ENCODE results near the gene RNF213. TPM values are rescaled to one million over a fixed set of nuclear protein-coding genes. Genes with fewer than 3 reads are reported as not detected.
"Not testable (repeated sequence)": the region's sequence is repeated elsewhere in the genome, so short reads cannot be mapped to it uniquely, and the experiment has no call there.

The RNF213 gene
- total and polyA plus RNA-seq, 10 of the 15 experiments (the other 5 are each of a cell fraction or from before 2014, with no cell fraction given) = 18.6 to 145 (median 65.8) TPM

DNA sequence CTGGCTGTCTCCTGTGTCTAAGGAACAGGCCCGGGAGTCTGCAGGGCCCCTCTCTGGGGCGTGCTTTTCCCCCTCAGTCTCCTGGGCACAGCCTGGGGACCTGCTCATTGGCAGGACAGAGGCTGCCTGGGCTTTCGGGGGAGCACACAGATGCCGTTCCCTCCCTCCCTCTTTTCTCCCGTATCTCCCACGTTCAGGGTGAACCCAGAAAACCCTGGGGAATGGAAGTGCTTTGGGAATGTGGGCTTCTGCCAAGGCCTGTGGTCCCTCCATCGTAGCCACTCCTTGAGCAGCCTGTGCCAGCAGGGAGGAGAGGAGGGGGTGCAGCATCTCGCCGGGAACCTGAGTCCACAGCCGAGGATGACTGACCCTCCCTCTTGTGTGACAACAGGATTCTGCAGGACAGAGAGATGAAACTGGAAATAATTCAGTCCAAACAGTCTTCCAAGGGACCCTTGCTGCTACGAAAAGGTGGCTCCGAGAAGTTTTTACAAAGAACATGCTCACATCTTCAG, 52.0 kb downstream of the RNF213 start:
- CTCF ChIA-PET = no interaction called here
- H3K4me2 ChIP-seq (ENCODE audit: control insufficient read depth, insufficient read depth) = no peak overlapping the region
- RAD21 ChIA-PET (ENCODE audit: unreplicated experiment) = no interaction called here
- intact Hi-C loops (cut with micrococcal nuclease; ENCODE audit: unreplicated experiment) (no loop called here), in situ Hi-C loops (cut with MboI) (no loop called here)
- H3K4me1 ChIP-seq (ENCODE audit: control insufficient read depth, insufficient read depth, low read length) = no peaks in the 10 kb centered on the region
- peaks cover 33 to 39% of the 10 kb centered on the region in 2 experiments for H3K36me3 ChIP-seq (ENCODE audit: control insufficient read depth in 2 of 2, insufficient read depth in 2 of 2, low read length in 1 of 2)
- no TSS peak for BruUV-seq (replicated peaks)
- FAIRE-seq (no peak), ATAC-seq (no peak), DNase-seq (ENCODE audit: low read depth, low spot score) (no peak)
- POLR2A ChIA-PET = no interaction called here
- peaks cover 2% of the 10 kb centered on the region for H3K79me2 ChIP-seq (ENCODE audit: control insufficient read depth, insufficient read depth, low read length)
- 97% methylated on average over 12 of the region's 12 CpGs for WGBS (ENCODE audit: insufficient coverage, insufficient replicate concordance, low lambda C conversion rate, missing lambda C conversion rate)
- H3K9me3 ChIP-seq (replicated peaks; ENCODE audit: control insufficient read depth, insufficient read depth, low read length) = no peaks in the 10 kb centered on the region
- TF ChIP-seq POLR2A (IDR thresholded peaks at IDR 0.05; ENCODE audit: low read depth, low read length) (0 out of 2 replicates have a peak, but pooled peaks have one; percentile 21), NR2C1 (IDR thresholded peaks at IDR 0.05) (no peak), NRF1 (conservative IDR thresholded peaks at IDR 0.05; ENCODE audit: low read depth, low read length) (no peak), HDGF (IDR thresholded peaks at IDR 0.05) (no peak), ZNF24 (IDR thresholded peaks at IDR 0.05) (no peak), RAD21 (IDR thresholded peaks at IDR 0.05; ENCODE audit: insufficient read depth, low read depth, low read length) (no peak), RB1 (IDR thresholded peaks at IDR 0.05; ENCODE audit: borderline replicate concordance) (no peak)
- H4K20me1 ChIP-seq (ENCODE audit: control insufficient read depth, insufficient read depth) = no peaks in the 10 kb centered on the region; the same call in 1 of the 2 replicates
- H3K4me3 ChIP-seq = no peak overlapping the region
- H3K9ac ChIP-seq (ENCODE audit: control insufficient read depth, insufficient read depth, low read length) = no peak overlapping the region
- no peak overlapping the region for H3K27ac ChIP-seq (ENCODE audit: control insufficient read depth, insufficient read depth)
- no peak overlapping the region for H2AFZ ChIP-seq (ENCODE audit: control insufficient read depth, low read depth, low read length)
- SMC1A ChIA-PET (ENCODE audit: uncharacterized antibody, unreplicated experiment) = no interaction called here
- no peaks in the 10 kb centered on the region for H3K27me3 ChIP-seq (replicated peaks in 1 of 2; ENCODE audit: control insufficient read depth in 2 of 2, insufficient read depth in 2 of 2, low read length in 1 of 2)

DNA sequence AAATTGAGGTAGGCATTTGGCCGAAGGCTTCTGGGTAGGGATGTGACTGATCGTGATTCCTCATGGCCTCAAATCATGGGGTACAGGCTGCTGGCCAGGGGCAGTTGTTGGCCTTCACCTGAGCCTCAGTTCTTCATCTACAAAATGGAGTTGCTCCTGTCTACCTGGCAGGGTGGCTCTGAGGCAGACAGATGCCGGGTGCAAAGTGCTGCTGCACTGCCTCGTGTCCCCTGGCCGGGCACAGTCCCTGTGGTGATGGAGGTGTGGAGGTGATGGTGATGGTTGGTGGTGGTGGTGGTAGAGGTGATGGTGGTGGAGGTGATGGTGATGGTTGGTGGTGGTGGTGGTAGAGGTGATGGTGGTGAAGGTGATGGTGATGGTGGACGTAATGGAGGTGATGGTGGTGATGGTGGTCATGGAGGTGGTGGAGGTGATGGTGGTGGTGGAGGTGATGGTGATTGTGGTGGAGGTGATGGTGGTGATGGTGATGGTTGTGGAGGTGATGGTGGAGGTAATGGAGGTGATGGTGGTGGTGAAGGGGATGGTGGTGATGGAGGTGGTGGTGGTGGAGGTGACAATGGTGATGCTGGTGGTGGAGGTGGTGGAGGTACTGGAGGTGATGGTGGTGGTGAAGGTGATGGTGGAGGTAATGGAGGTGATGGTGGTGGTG, 52.6 kb downstream of the RNF213 start:
- FAIRE-seq = no peak
- BruUV-seq (replicated peaks) = no TSS peak
- H3K4me3 ChIP-seq = no peak overlapping the region
- no peak overlapping the region for H3K9ac ChIP-seq (ENCODE audit: control insufficient read depth, insufficient read depth, low read length)
- no peak overlapping the region for H2AFZ ChIP-seq (ENCODE audit: control insufficient read depth, low read depth, low read length)
- H3K36me3 ChIP-seq (ENCODE audit: control insufficient read depth in 2 of 2, insufficient read depth in 2 of 2, low read length in 1 of 2) = peaks cover 34 to 43% of the 10 kb centered on the region in 2 experiments
- H3K79me2 ChIP-seq (ENCODE audit: control insufficient read depth, insufficient read depth, low read length) = peaks cover 2% of the 10 kb centered on the region
- H3K27me3 ChIP-seq (replicated peaks in 1 of 2; ENCODE audit: control insufficient read depth in 2 of 2, insufficient read depth in 2 of 2, low read length in 1 of 2) = no peaks in the 10 kb centered on the region
- H3K4me2 ChIP-seq (ENCODE audit: control insufficient read depth, insufficient read depth) = no peak overlapping the region
- ChIA-PET SMC1A (ENCODE audit: uncharacterized antibody, unreplicated experiment) (no interaction called here), CTCF (no interaction called here), POLR2A (no interaction called here), RAD21 (ENCODE audit: unreplicated experiment) (no interaction called here)
- intact Hi-C loops (cut with micrococcal nuclease; ENCODE audit: unreplicated experiment) = no loop called here
- no peak for ATAC-seq
- no peak overlapping the region for H3K27ac ChIP-seq (ENCODE audit: control insufficient read depth, insufficient read depth)
- no peaks in the 10 kb centered on the region; the same call in 1 of the 2 replicates for H4K20me1 ChIP-seq (ENCODE audit: control insufficient read depth, insufficient read depth)
- 0 out of 2 replicates have a peak, but pooled peaks have one; percentile 23 for TF ChIP-seq HDGF (IDR thresholded peaks at IDR 0.05)
- TF ChIP-seq CHD2 (IDR thresholded peaks at IDR 0.05; ENCODE audit: borderline replicate concordance, low read depth, low read length) = no peak
- in situ Hi-C loops (cut with MboI) = no loop called here
- H3K4me1 ChIP-seq (ENCODE audit: control insufficient read depth, insufficient read depth, low read length) = no peaks in the 10 kb centered on the region
- H3K9me3 ChIP-seq (replicated peaks; ENCODE audit: control insufficient read depth, insufficient read depth, low read length) = no peaks in the 10 kb centered on the region
- 94% methylated on average over 6 of the region's 6 CpGs for WGBS (ENCODE audit: insufficient coverage, insufficient replicate concordance, low lambda C conversion rate, missing lambda C conversion rate)
- DNase-seq (ENCODE audit: low read depth, low spot score) = no peak

DNA sequence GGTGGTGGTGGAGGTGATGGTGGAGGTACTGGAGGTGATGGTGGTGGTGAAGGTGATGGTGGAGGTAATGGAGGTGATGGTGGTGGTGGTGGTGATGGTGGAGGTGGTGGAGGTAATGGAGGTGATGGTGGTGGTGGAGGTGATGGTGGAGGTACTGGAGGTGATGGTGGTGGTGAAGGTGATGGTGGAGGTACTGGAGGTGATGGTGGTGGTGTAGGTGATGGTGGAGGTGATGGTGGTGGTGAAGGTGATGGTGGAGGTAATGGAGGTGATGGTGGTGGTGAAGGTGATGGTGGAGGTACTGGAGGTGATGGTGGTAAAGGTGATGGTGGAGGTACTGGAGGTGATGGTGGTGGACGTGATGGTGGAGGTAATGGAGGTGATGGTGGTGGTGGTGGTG, 53.3 kb downstream of the RNF213 start:
- intact Hi-C loops (cut with micrococcal nuclease; ENCODE audit: unreplicated experiment); H2AFZ ChIP-seq (ENCODE audit: control insufficient read depth, low read depth, low read length); in situ Hi-C loops (cut with MboI); DNase-seq (ENCODE audit: low read depth, low spot score); CTCF ChIA-PET; H3K9ac ChIP-seq (ENCODE audit: control insufficient read depth, insufficient read depth, low read length); POLR2A ChIA-PET; H3K4me2 ChIP-seq (ENCODE audit: control insufficient read depth, insufficient read depth); SMC1A ChIA-PET (ENCODE audit: uncharacterized antibody, unreplicated experiment); H3K9me3 ChIP-seq (replicated peaks; ENCODE audit: control insufficient read depth, insufficient read depth, low read length); FAIRE-seq; H3K4me3 ChIP-seq; H3K79me2 ChIP-seq (ENCODE audit: control insufficient read depth, insufficient read depth, low read length); BruUV-seq (replicated peaks); H3K27me3 ChIP-seq (replicated peaks in 1 of 2; ENCODE audit: control insufficient read depth in 2 of 2, insufficient read depth in 2 of 2, low read length in 1 of 2); ATAC-seq; H3K4me1 ChIP-seq (ENCODE audit: control insufficient read depth, insufficient read depth, low read length); RAD21 ChIA-PET (ENCODE audit: unreplicated experiment); H4K20me1 ChIP-seq (ENCODE audit: control insufficient read depth, insufficient read depth); H3K27ac ChIP-seq (ENCODE audit: control insufficient read depth, insufficient read depth): not testable (repeated sequence)
- peaks cover 32 to 42% of the 10 kb centered on the region in 2 experiments for H3K36me3 ChIP-seq (ENCODE audit: control insufficient read depth in 2 of 2, insufficient read depth in 2 of 2, low read length in 1 of 2)
- no CpG with 5 or more reads among the region's 1 CpG for WGBS (ENCODE audit: insufficient coverage, insufficient replicate concordance, low lambda C conversion rate, missing lambda C conversion rate)

Measured in GM12878 (cell line).